Measurements from ENCODE around the gene PAK5. TPM values are rescaled to one million over a fixed set of nuclear protein-coding genes. Genes with fewer than 3 reads are reported as not detected.

The PAK5 gene
- total and polyA plus RNA-seq, 2 of the 13 experiments (the other 11 are each of a cell fraction or from before 2014, with no cell fraction given) = not detected

DNA sequence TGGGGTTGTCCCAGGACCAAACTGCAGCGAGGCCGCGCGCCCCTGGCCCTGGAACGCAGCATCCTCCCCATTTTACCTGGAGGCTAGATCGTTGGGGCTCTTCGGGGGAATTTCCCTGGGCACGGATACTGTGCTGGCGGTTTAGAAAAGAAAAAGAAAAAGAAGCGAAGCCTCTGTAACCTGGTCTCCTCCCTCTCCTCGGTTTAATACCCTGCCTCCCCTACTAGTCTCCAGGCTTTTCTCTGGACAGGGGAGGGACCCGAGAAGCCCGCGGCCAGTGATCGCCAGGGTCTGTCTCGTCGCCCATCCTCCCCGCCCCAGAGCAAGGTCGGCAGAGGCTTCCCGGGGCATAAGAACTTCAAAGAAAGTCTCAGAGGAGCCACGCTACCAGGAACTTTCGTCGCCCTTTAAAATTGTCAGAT is 330.6 kb downstream of the PAK5 start (continued):
- TF ChIP-seq, protein P1, sequence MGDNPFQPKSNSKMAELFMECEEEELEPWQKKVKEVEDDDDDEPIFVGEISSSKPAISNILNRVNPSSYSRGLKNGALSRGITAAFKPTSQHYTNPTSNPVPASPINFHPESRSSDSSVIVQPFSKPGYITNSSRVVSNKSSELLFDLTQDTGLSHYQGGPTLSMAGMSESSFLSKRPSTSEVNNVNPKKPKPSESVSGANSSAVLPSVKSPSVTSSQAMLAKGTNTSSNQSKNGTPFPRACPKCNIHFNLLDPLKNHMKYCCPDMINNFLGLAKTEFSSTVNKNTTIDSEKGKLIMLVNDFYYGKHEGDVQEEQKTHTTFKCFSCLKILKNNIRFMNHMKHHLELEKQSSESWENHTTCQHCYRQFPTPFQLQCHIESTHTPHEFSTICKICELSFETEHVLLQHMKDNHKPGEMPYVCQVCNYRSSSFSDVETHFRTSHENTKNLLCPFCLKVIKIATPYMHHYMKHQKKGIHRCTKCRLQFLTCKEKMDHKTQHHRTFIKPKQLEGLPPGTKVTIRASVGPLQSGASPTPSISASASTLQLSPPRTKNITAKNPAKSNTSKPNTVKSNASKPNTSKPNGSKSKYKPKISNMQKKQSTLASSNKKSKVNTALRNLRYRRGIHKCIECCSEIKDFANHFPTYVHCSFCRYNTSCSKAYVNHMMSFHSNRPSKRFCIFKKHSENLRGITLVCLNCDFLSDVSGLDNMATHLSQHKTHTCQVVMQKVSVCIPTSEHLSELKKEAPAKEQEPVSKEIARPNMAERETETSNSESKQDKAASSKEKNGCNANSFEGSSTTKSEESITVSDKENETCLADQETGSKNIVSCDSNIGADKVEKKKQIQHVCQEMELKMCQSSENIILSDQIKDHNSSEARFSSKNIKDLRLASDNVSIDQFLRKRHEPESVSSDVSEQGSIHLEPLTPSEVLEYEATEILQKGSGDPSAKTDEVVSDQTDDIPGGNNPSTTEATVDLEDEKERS (CRISPR knock-in tag; IDR thresholded peaks at IDR 0.05) = no peak

DNA sequence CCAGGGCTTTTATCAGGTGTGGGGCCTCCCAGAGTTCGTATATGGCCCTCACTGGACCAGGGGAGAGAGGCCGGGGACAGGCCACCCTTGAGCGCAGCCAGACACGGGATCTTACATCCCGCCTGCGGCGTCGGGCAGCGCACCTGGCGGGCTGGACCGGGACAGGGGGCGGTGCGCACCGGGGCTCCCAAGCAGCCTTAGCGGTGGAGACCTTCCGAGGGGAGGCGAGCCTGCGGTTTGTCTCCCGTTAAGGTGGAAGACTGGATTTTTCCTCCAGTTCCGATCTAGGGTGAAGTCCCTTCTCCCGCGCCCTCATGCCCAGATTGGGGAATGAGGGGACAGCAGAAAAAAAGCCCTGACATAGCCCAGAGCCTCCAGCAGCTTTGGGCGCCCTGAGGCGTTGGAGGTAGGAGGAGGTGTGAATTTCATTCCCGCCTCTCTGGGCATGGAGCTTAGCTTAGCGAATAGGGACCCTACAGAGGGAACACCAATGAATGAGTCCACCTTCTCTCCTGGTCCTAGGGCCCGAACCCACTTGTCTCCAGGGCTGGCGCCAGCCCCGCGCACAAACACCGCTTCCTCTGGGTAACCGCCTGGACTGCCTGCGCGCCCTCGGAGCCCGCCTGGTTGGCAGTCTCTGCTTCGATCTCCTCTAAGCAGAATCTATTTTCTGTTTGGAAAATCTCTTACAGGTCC is 331.2 kb downstream of the PAK5 start:
- Histone ChIP-seq H3K4me2 (ENCODE audit: low read depth, low read length) (no peak overlapping the region), H3K27ac (ENCODE audit: extremely low read length, insufficient read depth, low read length) (no peak overlapping the region), H2AFZ (ENCODE audit: low read length) (no peak overlapping the region), H3K9ac (ENCODE audit: insufficient read depth, low read depth, low read length) (no peak overlapping the region), H4K20me1 (ENCODE audit: insufficient read depth, low read length) (no peaks in the 10 kb centered on the region), H3K4me1 (ENCODE audit: insufficient read depth, low read length) (no peaks in the 10 kb centered on the region), H3K27me3 (ENCODE audit: control insufficient read depth in 1 of 2, insufficient read depth in 2 of 2, low read length in 2 of 2) (peaks cover 5 to 58% of the 10 kb centered on the region in 2 experiments), H3K4me3 (replicated peaks in 1 of 3; ENCODE audit: insufficient read depth in 1 of 3, low read depth in 2 of 3, low read length in 3 of 3) (no peak overlapping the region), H3K9me3 (ENCODE audit: low read length) (no peaks in the 10 kb centered on the region), H3K36me3 (replicated peaks in 1 of 2; ENCODE audit: control insufficient read depth in 1 of 2, insufficient read depth in 2 of 2, low read length in 2 of 2) (no peaks in the 10 kb centered on the region), H3K79me2 (ENCODE audit: insufficient read depth, low read length) (no peaks in the 10 kb centered on the region)
- ChIA-PET CTCF (ENCODE audit: low intra/inter-chr PET ratio, low total read pairs) (no interaction called here), POLR2A (no interaction called here)
- DNase-seq (ENCODE audit: low spot score) = no peak
- TF ChIP-seq, protein P2, sequence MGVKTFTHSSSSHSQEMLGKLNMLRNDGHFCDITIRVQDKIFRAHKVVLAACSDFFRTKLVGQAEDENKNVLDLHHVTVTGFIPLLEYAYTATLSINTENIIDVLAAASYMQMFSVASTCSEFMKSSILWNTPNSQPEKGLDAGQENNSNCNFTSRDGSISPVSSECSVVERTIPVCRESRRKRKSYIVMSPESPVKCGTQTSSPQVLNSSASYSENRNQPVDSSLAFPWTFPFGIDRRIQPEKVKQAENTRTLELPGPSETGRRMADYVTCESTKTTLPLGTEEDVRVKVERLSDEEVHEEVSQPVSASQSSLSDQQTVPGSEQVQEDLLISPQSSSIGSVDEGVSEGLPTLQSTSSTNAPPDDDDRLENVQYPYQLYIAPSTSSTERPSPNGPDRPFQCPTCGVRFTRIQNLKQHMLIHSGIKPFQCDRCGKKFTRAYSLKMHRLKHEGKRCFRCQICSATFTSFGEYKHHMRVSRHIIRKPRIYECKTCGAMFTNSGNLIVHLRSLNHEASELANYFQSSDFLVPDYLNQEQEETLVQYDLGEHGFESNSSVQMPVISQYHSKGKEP (CRISPR knock-in tag; IDR thresholded peaks at IDR 0.05) = no peak
- TF ChIP-seq, protein P3, sequence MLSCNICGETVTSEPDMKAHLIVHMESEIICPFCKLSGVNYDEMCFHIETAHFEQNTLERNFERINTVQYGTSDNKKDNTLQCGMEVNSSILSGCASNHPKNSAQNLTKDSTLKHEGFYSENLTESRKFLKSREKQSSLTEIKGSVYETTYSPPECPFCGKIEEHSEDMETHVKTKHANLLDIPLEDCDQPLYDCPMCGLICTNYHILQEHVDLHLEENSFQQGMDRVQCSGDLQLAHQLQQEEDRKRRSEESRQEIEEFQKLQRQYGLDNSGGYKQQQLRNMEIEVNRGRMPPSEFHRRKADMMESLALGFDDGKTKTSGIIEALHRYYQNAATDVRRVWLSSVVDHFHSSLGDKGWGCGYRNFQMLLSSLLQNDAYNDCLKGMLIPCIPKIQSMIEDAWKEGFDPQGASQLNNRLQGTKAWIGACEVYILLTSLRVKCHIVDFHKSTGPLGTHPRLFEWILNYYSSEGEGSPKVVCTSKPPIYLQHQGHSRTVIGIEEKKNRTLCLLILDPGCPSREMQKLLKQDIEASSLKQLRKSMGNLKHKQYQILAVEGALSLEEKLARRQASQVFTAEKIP (CRISPR knock-in tag; IDR thresholded peaks at IDR 0.05; ENCODE audit: borderline replicate concordance) = no peak
- TF ChIP-seq SP1 (IDR thresholded peaks at IDR 0.05) = no peak
- TF ChIP-seq SP1 (CRISPR knock-in tag; IDR thresholded peaks at IDR 0.05) = no peak
- TF ChIP-seq, protein P4, sequence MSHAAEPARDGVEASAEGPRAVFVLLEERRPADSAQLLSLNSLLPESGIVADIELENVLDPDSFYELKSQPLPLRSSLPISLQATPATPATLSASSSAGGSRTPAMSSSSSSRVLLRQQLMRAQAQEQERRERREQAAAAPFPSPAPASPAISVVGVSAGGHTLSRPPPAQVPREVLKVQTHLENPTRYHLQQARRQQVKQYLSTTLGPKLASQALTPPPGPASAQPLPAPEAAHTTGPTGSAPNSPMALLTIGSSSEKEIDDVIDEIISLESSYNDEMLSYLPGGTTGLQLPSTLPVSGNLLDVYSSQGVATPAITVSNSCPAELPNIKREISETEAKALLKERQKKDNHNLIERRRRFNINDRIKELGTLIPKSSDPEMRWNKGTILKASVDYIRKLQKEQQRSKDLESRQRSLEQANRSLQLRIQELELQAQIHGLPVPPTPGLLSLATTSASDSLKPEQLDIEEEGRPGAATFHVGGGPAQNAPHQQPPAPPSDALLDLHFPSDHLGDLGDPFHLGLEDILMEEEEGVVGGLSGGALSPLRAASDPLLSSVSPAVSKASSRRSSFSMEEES (CRISPR knock-in tag; IDR thresholded peaks at IDR 0.05) = no peak
- TF ChIP-seq ZSCAN30 (CRISPR knock-in tag; IDR thresholded peaks at IDR 0.05) = no peak
- TF ChIP-seq FIP1L1 (IDR thresholded peaks at IDR 0.05; ENCODE audit: borderline replicate concordance, insufficient read depth, low read depth, low read length) = no peak
- TF ChIP-seq RXRB (CRISPR knock-in tag; IDR thresholded peaks at IDR 0.05; ENCODE audit: borderline replicate concordance) = no peak
- WGBS (ENCODE audit: low lambda C conversion rate) = 53% methylated on average over 28 of the region's 37 CpGs
- ATAC-seq = peak; percentile 21; the same call in 2 of the 3 replicates
- FAIRE-seq = no peak
- intact Hi-C loops (cut with micrococcal nuclease; ENCODE audit: unreplicated experiment) = no loop called here
- in situ Hi-C loops (cut with HindIII; ENCODE audit: extremely low pct_ligation_motif_present, low pct_unique_long_range_greater_than_20kb) = no loop called here
- no TSS peak for BruUV-seq (replicated peaks)
